GM12891 (cell line): ENCODE data around the gene ALKAL2.

Source experiments
- DNase-seq: peaks from one replicate; pipeline ENCODE4 v3.0.0; 2011; ENCODE audit warnings: low spot score; ENCODE audit not compliant: insufficient read length
- FAIRE-seq: peaks from 2 replicates; lab custom pipeline; 2011; peaks lifted over from hg19 to GRCh38; lab: Jason Lieb, UNC
- PAX5 ChIP-seq: IDR thresholded peaks from 2 replicates; pipeline ENCODE4 v1.6.1; 2011; ENCODE audit warnings: low read length, moderate library complexity, mild to moderate bottlenecking; ENCODE audit not compliant: insufficient read depth, severe bottlenecking
- POLR2A ChIP-seq: IDR thresholded peaks from 2 replicates; pipeline ENCODE4 v1.6.1; 2011; ENCODE audit warnings: low read depth, low read length, control low read depth
- POLR2AphosphoS5 ChIP-seq: IDR thresholded peaks from 2 replicates; pipeline ENCODE4 v1.6.1; 2011; ENCODE audit warnings: low read depth, low read length, control low read depth
- POU2F2 ChIP-seq: IDR thresholded peaks from 2 replicates; pipeline ENCODE4 v1.6.1; 2011; ENCODE audit warnings: low read depth, mild to moderate bottlenecking, control low read depth, low read length, moderate library complexity
- SPI1 ChIP-seq: IDR thresholded peaks from 2 replicates; pipeline ENCODE4 v1.6.1; 2011; ENCODE audit warnings: low read depth, low read length, control low read depth
- TAF1 ChIP-seq: IDR thresholded peaks from 2 replicates; pipeline ENCODE4 v1.6.1; 2011; ENCODE audit warnings: low read depth, low read length, control low read depth

ALKAL2 gene

GRCh38 chr2:284896-285492 lies 2.9 kb downstream of the ALKAL2 start:
- no peak for DNase-seq
- FAIRE-seq = no peak
- no peak for TF ChIP-seq PAX5
- TF ChIP-seq POLR2A = no peak
- no peak for TF ChIP-seq POU2F2
- no peak for TF ChIP-seq TAF1
- TF ChIP-seq POLR2AphosphoS5 = no peak
- TF ChIP-seq SPI1 = no peak

GRCh38 chr2:283996-284794 lies 3.7 kb downstream of the ALKAL2 start:
- FAIRE-seq (no peak), DNase-seq (no peak)
- TF ChIP-seq POLR2A (no peak), POU2F2 (no peak), POLR2AphosphoS5 (no peak), PAX5 (no peak), SPI1 (no peak), TAF1 (no peak)

GRCh38 chr2:282371-283263 lies 5.3 kb downstream of the ALKAL2 start:
- TF ChIP-seq POLR2AphosphoS5 = no peak
- no peak for TF ChIP-seq TAF1
- TF ChIP-seq SPI1 = no peak
- no peak for TF ChIP-seq PAX5
- no peak for TF ChIP-seq POU2F2
- TF ChIP-seq POLR2A = no peak
- DNase-seq (no peak), FAIRE-seq (no peak)

DNA sequence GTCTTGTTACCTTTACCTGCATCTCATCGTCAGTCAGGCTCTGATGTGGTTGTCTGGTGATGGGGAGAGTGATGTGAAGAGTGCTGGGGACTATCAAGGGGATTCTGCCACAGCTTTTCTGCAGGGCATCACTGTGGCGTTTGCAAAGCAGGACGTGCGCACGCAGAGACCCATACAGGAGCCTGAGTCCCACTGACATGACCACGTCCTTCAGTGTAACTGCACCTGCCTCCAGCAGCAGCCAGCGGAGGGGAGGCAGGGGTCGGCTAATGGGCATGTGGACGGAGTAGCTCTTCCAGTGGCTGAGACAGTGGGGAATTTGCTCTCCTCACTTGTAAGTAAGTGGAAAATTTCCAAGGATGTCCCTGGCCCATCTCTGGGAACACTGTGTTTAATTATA lies 6.5 kb downstream of the ALKAL2 start:
- FAIRE-seq = no peak
- no peak for TF ChIP-seq POLR2A
- no peak for TF ChIP-seq POU2F2
- TF ChIP-seq SPI1 = no peak
- TF ChIP-seq POLR2AphosphoS5 = no peak
- no peak for TF ChIP-seq PAX5
- no peak for TF ChIP-seq TAF1
- no peak for DNase-seq

GRCh38 chr2:280650-281110 lies 7.2 kb downstream of the ALKAL2 start:
- no peak for DNase-seq
- TF ChIP-seq PAX5 (no peak), POLR2A (no peak), TAF1 (no peak), POLR2AphosphoS5 (no peak), SPI1 (no peak)
- no peak for FAIRE-seq

GRCh38 chr2:279956-280649 lies 7.8 kb downstream of the ALKAL2 start:
- no peak for DNase-seq
- TF ChIP-seq POU2F2 = no peak
- TF ChIP-seq SPI1 = no peak
- no peak for TF ChIP-seq TAF1
- TF ChIP-seq POLR2A = no peak
- FAIRE-seq = no peak

- FAIRE-seq (no peak), DNase-seq (no peak)
- TF ChIP-seq POU2F2 = no peak
- TF ChIP-seq SPI1 = no peak
- TF ChIP-seq PAX5 = no peak
- no peak for TF ChIP-seq TAF1
- no peak for TF ChIP-seq POLR2AphosphoS5
- TF ChIP-seq POLR2A = no peak
These were observed 8.5 kb downstream of the ALKAL2 start for GRCh38 chr2:279366-279765.

GRCh38 chr2:278927-279320 lies 9.0 kb downstream of the ALKAL2 start:
- FAIRE-seq = no peak
- DNase-seq = no peak
- TF ChIP-seq POLR2A (no peak), PAX5 (no peak), POLR2AphosphoS5 (no peak), TAF1 (no peak), POU2F2 (no peak), SPI1 (no peak)

GRCh38 chr2:278312-278926 lies 9.5 kb downstream of the ALKAL2 start:
- no peak for FAIRE-seq
- no peak for DNase-seq
- no peak for TF ChIP-seq SPI1
